ENCODE measurements around the gene DHRSX.
A peak's percentile ranks its signal among the peaks of the same experiment; 100 is the strongest.
"Not testable (repeated sequence)": the region's sequence is repeated elsewhere in the genome, so short reads cannot be mapped to it uniquely, and the experiment has no call there.

DHRSX gene

GRCh38 chrX:2500803-2501558, at the start of gene DHRSX, which contains the start of gene ZBED1:
Gene DHRSX, minus strand, starts transcription at chrX:2500976. Its CDS starts 51 bp downstream, at chrX:2500925.
Gene ZBED1, minus strand, starts transcription at chrX:2500976. Its CDS starts 10,257 bp downstream, at chrX:2490719.
- peak; percentile 54 for DNase-seq

- no peak for DNase-seq
Measured at GRCh38 chrX:2549876-2550275, 49.1 kb upstream of the DHRSX start.

- DNase-seq, result no peak
Measured at GRCh38 chrX:2548711-2549423, 48.1 kb upstream of the DHRSX start.

GRCh38 chrX:2547736-2548135, 47.0 kb upstream of the DHRSX start:
- no peak for DNase-seq

- DNase-seq, result no peak
Measured at GRCh38 chrX:2546496-2546895, 45.7 kb upstream of the DHRSX start.

GRCh38 chrX:2545144-2545543, 44.4 kb upstream of the DHRSX start:
- no peak for DNase-seq

- DNase-seq, result no peak
Measured at GRCh38 chrX:2542826-2543521, 42.2 kb upstream of the DHRSX start.

- DNase-seq, result no peak
Measured at GRCh38 chrX:2541603-2542002, 40.8 kb upstream of the DHRSX start.

- no peak for DNase-seq
Measured at GRCh38 chrX:2540426-2540947, 39.7 kb upstream of the DHRSX start.

- no peak for DNase-seq
Measured at GRCh38 chrX:2539586-2539985, 38.8 kb upstream of the DHRSX start.

GRCh38 chrX:2538031-2538757, 37.4 kb upstream of the DHRSX start:
- DNase-seq, result no peak

- DNase-seq, result no peak
Measured at GRCh38 chrX:2536974-2537373, 36.2 kb upstream of the DHRSX start.

GRCh38 chrX:2536141-2536540, 35.4 kb upstream of the DHRSX start:
- no peak for DNase-seq

GRCh38 chrX:2534261-2535021, 33.7 kb upstream of the DHRSX start:
- not testable (repeated sequence) for DNase-seq

GRCh38 chrX:2533424-2533823, 32.6 kb upstream of the DHRSX start:
- DNase-seq, result no peak

- DNase-seq, result no peak
Measured at GRCh38 chrX:2526390-2526789, 25.6 kb upstream of the DHRSX start.

- DNase-seq, result no peak
Measured at GRCh38 chrX:2523911-2524310, 23.1 kb upstream of the DHRSX start.

GRCh38 chrX:2521927-2522386, 21.2 kb upstream of the DHRSX start:
- DNase-seq, result no peak

- DNase-seq, result no peak
Measured at GRCh38 chrX:2521092-2521926, 20.5 kb upstream of the DHRSX start.

- no peak for DNase-seq
Measured at GRCh38 chrX:2520539-2520938, 19.8 kb upstream of the DHRSX start.

- not testable (repeated sequence) for DNase-seq
Measured at GRCh38 chrX:2519638-2520037, 18.9 kb upstream of the DHRSX start.
